IPS DF 6.9 (cell line): Measurements from ENCODE around the gene PRRX2.

Experiments used
- DNase-seq: peaks from one replicate; pipeline ENCODE4 v3.0.0-alpha.2; 2013; ENCODE audit warnings: low read depth, low spot score
- H3K27ac ChIP-seq: one replicate; pipeline ENCODE4 v1.5.1; 2013; ENCODE audit warnings: low read length, control low read depth
- H3K27me3 ChIP-seq: 2 replicates; pipeline ENCODE4 v1.6.1; 2013; ENCODE audit warnings: mild to moderate bottlenecking, low read length; ENCODE audit not compliant: control insufficient read depth, insufficient read depth
- H3K36me3 ChIP-seq: 2 replicates; pipeline ENCODE4 v1.6.1; 2013; ENCODE audit warnings: low read length; ENCODE audit not compliant: control insufficient read depth, insufficient read depth
- H3K4me1 ChIP-seq: 2 replicates; pipeline ENCODE4 v1.6.1; 2013; ENCODE audit warnings: low read length; ENCODE audit not compliant: control insufficient read depth, insufficient read depth
- H3K4me3 ChIP-seq: 2 replicates; pipeline ENCODE4 v1.5.1; 2013; ENCODE audit warnings: mild to moderate bottlenecking, low read length
- H3K9me3 ChIP-seq: 2 replicates; pipeline ENCODE4 v1.6.1; 2013; ENCODE audit warnings: low read length, inconsistent platforms; ENCODE audit not compliant: control insufficient read depth, insufficient read depth
- WGBS: extraction: QIAGEN DNeasy Blood & Tissue Kit; methylation state at CpG from one replicate; pipeline ENCODE4 v1.1.7; 2013; ENCODE audit warnings: mixed read lengths, missing lambda C conversion rate; ENCODE audit not compliant: insufficient read length, insufficient coverage; 5-methylcytosine and 5-hydroxymethylcytosine counted together

Gene PRRX2

GRCh38 chr9:129627556-129628440 lies 37.6 kb upstream of the PRRX2 start:
- WGBS, result no CpG with 5 or more reads among the region's 12 CpGs
- Histone ChIP-seq H3K9me3 (no peaks in the 10 kb centered on the region), H3K27me3 (no peaks in the 10 kb centered on the region), H3K4me3 (no peak overlapping the region), H3K4me1 (peaks cover 6% of the 10 kb centered on the region; the same call in 1 of the 2 replicates), H3K36me3 (peaks cover 10% of the 10 kb centered on the region), H3K27ac (no peak overlapping the region)
- DNase-seq, result no peak

- H3K27ac ChIP-seq, result no peak overlapping the region
Observed at GRCh38 chr9:129628709-129629108, 36.7 kb upstream of the PRRX2 start.

GRCh38 chr9:129629251-129629820 lies 36.1 kb upstream of the PRRX2 start:
- no CpG with 5 or more reads among the region's 8 CpGs for WGBS
- H3K4me1 ChIP-seq, result peaks cover 6% of the 10 kb centered on the region; the same call in 1 of the 2 replicates

More at GRCh38 chr9:129628709-129629108, 36.7 kb upstream of the PRRX2 start:
- peaks cover 6% of the 10 kb centered on the region; the same call in 1 of the 2 replicates for H3K4me1 ChIP-seq
- peaks cover 16% of the 10 kb centered on the region for H3K36me3 ChIP-seq
- DNase-seq, result no peak
- no CpG with 5 or more reads among the region's 6 CpGs for WGBS
- no peaks in the 10 kb centered on the region for H3K9me3 ChIP-seq
- no peak overlapping the region for H3K4me3 ChIP-seq
- no peaks in the 10 kb centered on the region for H3K27me3 ChIP-seq

GRCh38 chr9:129630967-129631673 lies 34.3 kb upstream of the PRRX2 start:
- WGBS, result no CpG with 5 or more reads among the region's 21 CpGs
- Histone ChIP-seq H3K27me3 (no peaks in the 10 kb centered on the region), H3K4me3 (no peak overlapping the region), H3K4me1 (peaks cover 6% of the 10 kb centered on the region; the same call in 1 of the 2 replicates), H3K27ac (no peak overlapping the region), H3K9me3 (no peaks in the 10 kb centered on the region), H3K36me3 (peaks cover 36% of the 10 kb centered on the region)
- DNase-seq, result no peak

More at GRCh38 chr9:129629251-129629820, 36.1 kb upstream of the PRRX2 start:
- Histone ChIP-seq H3K27me3 (no peaks in the 10 kb centered on the region), H3K27ac (no peak overlapping the region), H3K9me3 (no peaks in the 10 kb centered on the region), H3K36me3 (peaks cover 21% of the 10 kb centered on the region), H3K4me3 (no peak overlapping the region)
- DNase-seq, result no peak

- no CpG with 5 or more reads among the region's 19 CpGs for WGBS
- no peak overlapping the region for H3K27ac ChIP-seq
- H3K27me3 ChIP-seq, result no peaks in the 10 kb centered on the region
- peaks cover 36% of the 10 kb centered on the region for H3K36me3 ChIP-seq
- H3K4me1 ChIP-seq, result peaks cover 6% of the 10 kb centered on the region; the same call in 1 of the 2 replicates
- H3K9me3 ChIP-seq, result no peaks in the 10 kb centered on the region
- DNase-seq, result no peak
- H3K4me3 ChIP-seq, result no peak overlapping the region
Observed at GRCh38 chr9:129631674-129632129, 33.7 kb upstream of the PRRX2 start.

- no peaks in the 10 kb centered on the region for H3K27me3 ChIP-seq
- H3K4me1 ChIP-seq, result peaks cover 6% of the 10 kb centered on the region; the same call in 1 of the 2 replicates
- no peaks in the 10 kb centered on the region for H3K9me3 ChIP-seq
- H3K27ac ChIP-seq, result no peak overlapping the region
- WGBS, result no CpG with 5 or more reads among the region's 13 CpGs
- no peak overlapping the region; the same call in 1 of the 2 replicates for H3K4me3 ChIP-seq
- DNase-seq, result no peak
- H3K36me3 ChIP-seq, result peaks cover 41% of the 10 kb centered on the region
Observed at GRCh38 chr9:129632460-129632859, 33.0 kb upstream of the PRRX2 start.

- peaks cover 2% of the 10 kb centered on the region; the same call in 1 of the 2 replicates for H3K4me1 ChIP-seq
- H3K27ac ChIP-seq, result no peak overlapping the region
- whole genome bisulfite sequencing, result no CpG with 5 or more reads among the region's 4 CpGs
- H3K9me3 ChIP-seq, result no peaks in the 10 kb centered on the region
- no peak for DNase-seq
- H3K36me3 ChIP-seq, result peaks cover 40% of the 10 kb centered on the region
- H3K27me3 ChIP-seq, result no peaks in the 10 kb centered on the region
- no peak overlapping the region for H3K4me3 ChIP-seq
Observed at GRCh38 chr9:129633207-129633606, 32.2 kb upstream of the PRRX2 start.

GRCh38 chr9:129633848-129634247 lies 31.6 kb upstream of the PRRX2 start:
- no peak for DNase-seq
- H3K36me3 ChIP-seq, result peaks cover 40% of the 10 kb centered on the region
- H3K4me3 ChIP-seq, result no peak overlapping the region
- H3K27ac ChIP-seq, result no peak overlapping the region
- peaks cover 2% of the 10 kb centered on the region; the same call in 1 of the 2 replicates for H3K4me1 ChIP-seq
- H3K9me3 ChIP-seq, result no peaks in the 10 kb centered on the region
- no CpG with 5 or more reads among the region's 13 CpGs for WGBS
- no peaks in the 10 kb centered on the region for H3K27me3 ChIP-seq

- WGBS, result no CpG with 5 or more reads among the region's 34 CpGs
- Histone ChIP-seq H3K27ac (no peak overlapping the region), H3K27me3 (no peaks in the 10 kb centered on the region), H3K36me3 (peaks cover 45% of the 10 kb centered on the region), H3K4me3 (no peak overlapping the region), H3K9me3 (no peaks in the 10 kb centered on the region), H3K4me1 (peaks cover 2% of the 10 kb centered on the region; the same call in 1 of the 2 replicates)
- no peak for DNase-seq
Observed at GRCh38 chr9:129635099-129636065, 30.1 kb upstream of the PRRX2 start.
